8988T (cell line): Measurements from ENCODE around the gene RAPGEF2.
"Not testable (repeated sequence)": the region's sequence is repeated elsewhere in the genome, so short reads cannot be mapped to it uniquely, and the experiment has no call there.

Experiments
- DNase-seq: peaks from one replicate; pipeline ENCODE4 v3.0.0; 2011

RAPGEF2 gene

GRCh38 chr4:159282944-159283343 lies 180.1 kb downstream of the RAPGEF2 start:
- no peak for DNase-seq

GRCh38 chr4:159283696-159284095 lies 180.8 kb downstream of the RAPGEF2 start:
- no peak for DNase-seq

GRCh38 chr4:159284113-159284512 lies 181.2 kb downstream of the RAPGEF2 start:
- DNase-seq: no peak

GRCh38 chr4:159284733-159285132 lies 181.9 kb downstream of the RAPGEF2 start:
- no peak for DNase-seq

GRCh38 chr4:159287767-159288166 lies 184.9 kb downstream of the RAPGEF2 start:
- no peak for DNase-seq

- DNase-seq: no peak
These were observed 186.8 kb downstream of the RAPGEF2 start for GRCh38 chr4:159289682-159290081.

- DNase-seq: no peak
These were observed 187.6 kb downstream of the RAPGEF2 start for GRCh38 chr4:159290321-159291030.

- no peak for DNase-seq
These were observed 188.3 kb downstream of the RAPGEF2 start for GRCh38 chr4:159291176-159291575.

GRCh38 chr4:159292137-159292896 lies 189.4 kb downstream of the RAPGEF2 start:
- DNase-seq: no peak

GRCh38 chr4:159293811-159294515 lies 191.1 kb downstream of the RAPGEF2 start:
- no peak for DNase-seq

- DNase-seq: no peak
These were observed 193.2 kb downstream of the RAPGEF2 start for GRCh38 chr4:159296061-159296460.

- DNase-seq: no peak
These were observed 194.2 kb downstream of the RAPGEF2 start for GRCh38 chr4:159297091-159297490.

- no peak for DNase-seq
These were observed 195.6 kb downstream of the RAPGEF2 start for GRCh38 chr4:159298502-159298901.

- DNase-seq: no peak
These were observed 200.6 kb downstream of the RAPGEF2 start for GRCh38 chr4:159303435-159303834.

GRCh38 chr4:159305129-159305528 lies 202.2 kb downstream of the RAPGEF2 start:
- DNase-seq: no peak

- DNase-seq: no peak
These were observed 205.1 kb downstream of the RAPGEF2 start for GRCh38 chr4:159307929-159308328.

- no peak for DNase-seq
These were observed 205.9 kb downstream of the RAPGEF2 start for GRCh38 chr4:159308566-159309340.

- DNase-seq: no peak
These were observed 209.4 kb downstream of the RAPGEF2 start for GRCh38 chr4:159312236-159312635.

GRCh38 chr4:159315879-159316278 lies 213.0 kb downstream of the RAPGEF2 start:
- not testable (repeated sequence) for DNase-seq

- DNase-seq: no peak
These were observed 214.3 kb downstream of the RAPGEF2 start for GRCh38 chr4:159317203-159317602.

- DNase-seq: no peak
These were observed 216.1 kb downstream of the RAPGEF2 start for GRCh38 chr4:159319027-159319426.

- DNase-seq: no peak
These were observed 223.6 kb downstream of the RAPGEF2 start for GRCh38 chr4:159326480-159326879.

- DNase-seq: no peak
These were observed 225.9 kb downstream of the RAPGEF2 start for GRCh38 chr4:159328766-159329165.
